OCI-LY1 (cell line): Measurements from ENCODE around the gene TNFRSF1A.

Experiments
- EZH2 ChIP-seq: fragments of 200-600 bp; sonication (generic), shearing (Covaris generic); IDR thresholded peaks from 2 replicates; pipeline ENCODE4 v1.8.0; 2017; ENCODE audit warnings: borderline replicate concordance, mixed run types, mild to moderate bottlenecking, antibody characterized with exemption, low read length, moderate library complexity, mixed read lengths
- TF ChIP-seq, protein P1 (sequence below): fragments of 200-600 bp; sonication (generic), shearing (Covaris generic); IDR thresholded peaks from 2 replicates; pipeline ENCODE4 v1.5.1; 2017; ENCODE audit warnings: mild to moderate bottlenecking, antibody characterized with exemption, low read length, moderate library complexity, mixed read lengths

DNA sequence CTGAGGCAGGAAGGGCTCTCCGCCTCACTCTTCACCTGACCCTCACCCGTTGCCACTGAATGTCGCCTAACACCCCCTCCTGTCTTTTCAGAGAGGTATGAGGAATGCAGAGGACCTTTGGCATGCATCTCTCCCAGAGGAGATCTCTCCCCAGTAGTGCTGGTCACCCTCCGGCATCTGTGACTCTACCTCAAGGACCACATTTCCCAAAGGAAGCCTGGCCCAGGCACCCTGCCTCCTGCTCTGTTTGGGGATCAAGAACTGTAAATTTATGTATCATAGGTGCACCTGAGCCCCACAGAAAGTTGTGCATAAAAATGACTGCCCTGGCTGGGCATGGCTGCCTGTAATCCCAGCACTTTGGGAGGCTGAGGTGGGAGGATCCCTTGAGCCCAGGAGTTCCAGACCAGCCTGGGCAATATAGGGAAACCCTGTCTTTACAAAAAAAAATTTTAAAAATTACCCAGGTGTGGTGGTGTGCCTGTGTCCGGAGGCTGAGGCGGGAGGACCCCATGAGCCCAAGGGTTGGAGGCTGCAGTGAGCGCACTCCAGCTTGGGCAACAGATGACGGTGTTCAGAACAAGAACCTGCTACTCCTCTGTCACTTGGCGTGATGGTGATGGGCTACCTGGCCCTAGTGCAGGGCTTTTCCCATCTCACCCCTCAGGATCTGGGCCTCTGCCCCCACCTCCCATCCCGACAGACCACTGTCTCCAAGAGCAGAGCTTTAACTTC is 13.7 kb downstream of the TNFRSF1A start:
- TF ChIP-seq, protein P1, sequence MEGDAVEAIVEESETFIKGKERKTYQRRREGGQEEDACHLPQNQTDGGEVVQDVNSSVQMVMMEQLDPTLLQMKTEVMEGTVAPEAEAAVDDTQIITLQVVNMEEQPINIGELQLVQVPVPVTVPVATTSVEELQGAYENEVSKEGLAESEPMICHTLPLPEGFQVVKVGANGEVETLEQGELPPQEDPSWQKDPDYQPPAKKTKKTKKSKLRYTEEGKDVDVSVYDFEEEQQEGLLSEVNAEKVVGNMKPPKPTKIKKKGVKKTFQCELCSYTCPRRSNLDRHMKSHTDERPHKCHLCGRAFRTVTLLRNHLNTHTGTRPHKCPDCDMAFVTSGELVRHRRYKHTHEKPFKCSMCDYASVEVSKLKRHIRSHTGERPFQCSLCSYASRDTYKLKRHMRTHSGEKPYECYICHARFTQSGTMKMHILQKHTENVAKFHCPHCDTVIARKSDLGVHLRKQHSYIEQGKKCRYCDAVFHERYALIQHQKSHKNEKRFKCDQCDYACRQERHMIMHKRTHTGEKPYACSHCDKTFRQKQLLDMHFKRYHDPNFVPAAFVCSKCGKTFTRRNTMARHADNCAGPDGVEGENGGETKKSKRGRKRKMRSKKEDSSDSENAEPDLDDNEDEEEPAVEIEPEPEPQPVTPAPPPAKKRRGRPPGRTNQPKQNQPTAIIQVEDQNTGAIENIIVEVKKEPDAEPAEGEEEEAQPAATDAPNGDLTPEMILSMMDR: no peak
- no peak for TF ChIP-seq EZH2
